Cortex of kidney (tissue), 1 donor: ENCODE data around the gene KCNK13.
"Not testable (repeated sequence)": the region's sequence is repeated elsewhere in the genome, so short reads cannot be mapped to it uniquely, and the experiment has no call there.

Source experiments
- DNase-seq: peaks from one replicate; lab custom pipeline; 2025; lab: John Stamatoyannopoulos, UW

KCNK13 gene

DNA sequence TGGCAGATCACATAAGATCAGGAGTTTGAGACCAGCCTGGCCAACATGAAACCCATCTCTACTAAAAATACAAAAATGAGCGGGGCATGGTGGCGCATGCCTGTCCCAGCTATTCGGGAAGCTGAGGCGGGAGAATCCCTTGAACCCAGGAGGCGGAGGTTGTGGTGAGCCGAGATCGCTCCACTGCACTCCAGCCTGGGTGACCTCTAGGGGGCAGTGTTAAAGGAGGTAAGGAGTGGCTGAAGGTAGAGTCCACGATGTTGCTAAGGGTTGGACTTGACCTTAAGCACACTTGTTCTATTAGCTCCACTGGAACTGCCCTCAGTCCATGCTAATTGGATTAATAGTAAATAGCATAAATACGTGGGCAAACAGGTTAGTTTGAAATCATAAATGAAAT lies 132.1 kb downstream of the KCNK13 start:
- no peak for DNase-seq

DNA sequence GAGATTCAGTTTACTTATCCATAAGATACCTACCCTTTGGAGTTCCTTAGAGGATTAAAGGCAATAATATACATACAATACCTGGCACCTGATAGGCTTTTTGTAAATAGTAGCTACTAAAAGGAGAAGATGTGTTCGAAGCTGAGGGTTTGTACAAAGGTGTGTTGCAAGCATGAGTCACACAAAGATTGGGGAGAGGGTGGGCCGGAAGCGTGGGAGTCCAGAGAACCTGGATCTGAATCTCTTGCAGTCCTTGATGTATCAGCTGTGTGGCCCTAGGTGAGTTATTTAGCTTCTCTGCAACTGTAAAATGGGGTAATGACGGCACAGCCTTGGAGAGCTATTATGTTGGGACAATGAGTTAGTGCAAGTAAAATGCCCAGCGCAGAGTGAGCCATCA lies 132.9 kb downstream of the KCNK13 start:
- no peak for DNase-seq

DNA sequence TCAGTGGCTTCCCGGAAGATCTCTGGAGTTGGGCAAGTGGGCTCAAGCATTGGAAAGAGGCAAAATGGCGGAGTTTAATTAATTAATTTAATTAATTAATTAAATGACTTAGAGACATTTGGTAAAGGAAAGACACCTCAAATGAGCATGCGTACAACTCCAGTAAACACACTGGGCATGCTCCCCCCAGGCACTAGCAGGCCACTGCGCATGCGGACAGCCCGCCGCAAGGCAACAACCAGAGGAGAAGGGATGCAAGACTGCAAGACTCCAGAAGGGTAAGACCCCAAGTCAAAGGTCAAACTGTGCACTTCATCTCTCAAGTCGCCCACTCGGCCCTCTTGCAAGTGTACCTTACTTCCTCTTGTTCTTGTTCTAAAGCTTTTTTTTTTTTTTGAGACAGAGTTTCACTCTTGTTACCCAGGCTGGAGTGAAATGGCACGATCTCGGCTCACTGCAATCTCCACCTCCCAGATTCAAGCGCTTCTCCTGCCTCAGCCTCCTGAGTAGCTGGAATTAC lies 136.8 kb downstream of the KCNK13 start:
- DNase-seq: no peak

DNA sequence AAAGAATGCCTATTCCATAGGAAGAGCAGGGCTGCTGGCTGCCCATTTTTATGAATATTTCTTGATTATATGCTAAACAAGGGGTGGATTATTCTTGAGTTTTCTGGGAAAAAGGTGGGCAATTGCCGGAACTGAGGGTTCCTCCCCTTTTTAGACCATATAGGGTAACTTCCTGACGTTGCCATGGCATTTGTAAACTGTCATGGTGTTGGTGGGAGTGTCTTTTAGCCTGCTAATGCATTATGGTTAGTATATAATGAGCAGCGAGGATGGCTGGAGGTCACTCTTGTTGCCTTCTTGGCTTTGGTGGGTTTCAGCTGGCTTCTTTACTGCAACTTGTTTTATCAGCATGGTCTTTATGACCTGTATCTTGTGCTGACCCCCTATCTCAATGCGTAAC lies 138.8 kb downstream of the KCNK13 start:
- DNase-seq: not testable (repeated sequence)

DNA sequence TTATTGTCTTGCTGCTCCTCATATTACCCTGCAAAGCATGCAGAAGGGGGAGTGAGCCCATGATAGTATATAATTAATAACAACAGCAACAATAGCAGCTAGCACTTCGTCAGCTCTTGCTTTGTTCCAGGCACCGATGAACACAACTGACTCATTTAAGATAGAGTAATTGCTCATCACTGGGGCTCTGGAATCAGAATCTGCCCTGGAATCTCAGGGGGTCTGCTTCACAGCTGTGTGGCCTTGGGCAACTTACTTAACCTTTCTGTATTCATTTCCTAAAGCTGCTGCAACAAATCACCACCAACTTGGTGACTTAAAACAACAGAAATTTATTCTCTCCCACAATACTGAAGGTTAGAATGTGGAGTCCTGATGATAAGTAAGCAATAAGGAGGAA lies 139.6 kb downstream of the KCNK13 start:
- no peak for DNase-seq

DNA sequence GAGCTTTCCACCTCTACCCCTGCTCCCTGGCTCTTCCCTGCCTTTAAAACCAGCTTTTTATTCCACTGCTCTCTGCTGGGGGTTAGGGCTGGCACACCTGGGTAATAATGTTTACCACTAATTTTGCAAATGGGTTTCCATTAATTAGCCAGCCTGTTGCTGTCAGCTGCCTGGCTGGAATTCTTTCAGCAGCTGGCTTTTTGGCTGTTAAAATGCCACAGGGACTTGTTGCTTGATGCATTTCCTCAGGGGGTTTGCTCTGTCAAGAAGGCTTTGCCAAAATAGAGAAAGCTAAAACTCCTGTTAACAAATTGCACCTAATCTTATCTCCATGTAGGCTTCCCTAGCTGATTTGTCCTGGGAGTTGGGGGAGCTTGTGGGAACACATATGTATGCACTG lies 142.7 kb downstream of the KCNK13 start:
- no peak for DNase-seq

DNA sequence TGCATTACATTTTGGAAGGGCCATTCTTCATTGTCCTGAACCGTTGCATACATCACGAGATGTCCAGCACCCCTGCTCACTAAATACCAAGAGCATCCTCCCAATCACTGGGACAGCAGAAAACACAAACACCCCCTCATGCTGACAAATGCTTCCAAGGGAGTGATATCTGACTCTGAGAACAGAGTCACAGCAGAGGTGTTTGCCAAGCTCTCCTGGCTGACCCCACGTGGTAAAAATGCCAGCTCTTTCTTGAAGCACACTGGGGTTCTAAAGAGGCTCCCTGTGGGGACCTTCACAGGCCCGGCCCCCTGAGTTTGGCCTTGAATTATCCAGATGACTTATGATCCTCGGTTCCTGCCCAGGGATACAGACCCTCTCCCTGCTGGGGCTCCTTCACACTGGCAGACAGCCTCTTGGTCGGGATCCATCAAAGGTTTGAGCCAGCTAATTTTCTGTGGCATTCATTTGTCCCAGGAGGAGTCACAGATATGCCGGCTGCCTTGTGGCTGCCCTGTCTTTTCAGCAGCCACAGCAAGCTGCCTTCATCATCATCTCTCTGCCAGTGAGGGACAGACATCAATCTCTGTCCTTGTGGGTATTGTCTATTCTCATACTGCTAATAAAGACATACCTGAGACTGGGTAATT lies 151.4 kb downstream of the KCNK13 start:
- DNase-seq: no peak

DNA sequence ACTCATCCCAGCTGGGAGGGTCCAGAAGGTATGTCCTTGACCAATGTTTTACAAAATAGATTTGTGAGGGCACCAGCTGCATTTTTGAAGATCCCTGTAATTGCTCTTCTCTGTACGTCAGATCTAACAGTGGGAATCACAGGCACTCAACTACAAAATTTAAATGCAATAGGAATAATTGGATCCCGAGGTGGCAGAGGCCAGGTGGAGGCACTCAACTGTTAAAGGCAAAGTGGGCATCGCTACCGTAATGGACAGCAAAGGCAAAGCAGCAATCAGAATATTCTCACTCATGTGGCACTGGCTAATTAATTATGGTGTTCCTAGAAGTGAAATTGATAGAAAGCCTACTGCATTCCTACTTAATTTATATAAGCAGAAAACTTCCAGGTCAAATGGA lies 166.7 kb downstream of the KCNK13 start:
- no peak for DNase-seq

DNA sequence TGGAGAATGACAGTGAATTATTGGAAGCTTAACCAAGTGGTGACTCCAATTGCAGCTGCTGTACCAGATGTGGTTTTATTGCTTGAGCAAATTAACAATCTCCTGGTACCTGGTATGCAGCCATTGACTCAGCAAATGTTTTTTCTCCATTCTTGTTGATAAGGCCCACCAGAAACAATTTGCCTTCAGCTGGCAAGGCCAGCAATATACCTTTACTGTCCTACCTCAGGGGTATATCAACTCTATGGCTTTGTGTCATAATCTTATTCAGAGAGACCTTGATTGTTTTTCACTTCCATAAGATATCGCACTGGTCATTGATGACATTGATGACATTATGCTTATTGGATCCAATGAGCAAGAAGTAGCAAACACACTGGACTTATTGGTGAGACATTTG lies 168.1 kb downstream of the KCNK13 start:
- DNase-seq: not testable (repeated sequence)
